SW480 (cell line): ENCODE results near the gene AURKAIP1.
"Not testable (repeated sequence)": the region's sequence is repeated elsewhere in the genome, so short reads cannot be mapped to it uniquely, and the experiment has no call there.

ENCODE experiments used
- DNase-seq: peaks from one replicate; pipeline ENCODE4 v3.0.0-alpha.2; 2016; ENCODE audit warnings: low spot score

Gene AURKAIP1

GRCh38 chr1:1374929-1375662, at the start of gene AURKAIP1:
Gene AURKAIP1, minus strand, starts transcription at chr1:1375207. Its CDS starts 451 bp downstream, at chr1:1374756.
- DNase-seq, result peak; percentile 99

GRCh38 chr1:1424707-1425106, 49.7 kb upstream of the AURKAIP1 start:
- no peak for DNase-seq

- no peak for DNase-seq
Measured at GRCh38 chr1:1423245-1423597, 48.2 kb upstream of the AURKAIP1 start.

GRCh38 chr1:1422465-1423244, 47.6 kb upstream of the AURKAIP1 start:
- no peak for DNase-seq

- DNase-seq, result no peak
Measured at GRCh38 chr1:1421907-1422464, 47.0 kb upstream of the AURKAIP1 start.

- no peak for DNase-seq
Measured at GRCh38 chr1:1421147-1421906, 46.3 kb upstream of the AURKAIP1 start, which contains the start of gene ANKRD65. Gene ANKRD65, minus strand, starts transcription at chr1:1421276. Its CDS starts 271 bp downstream, at chr1:1421005.

- no peak for DNase-seq
Measured at GRCh38 chr1:1420654-1421141, 45.7 kb upstream of the AURKAIP1 start.

GRCh38 chr1:1419813-1420653, 45.0 kb upstream of the AURKAIP1 start:
- DNase-seq, result no peak

- no peak for DNase-seq
Measured at GRCh38 chr1:1419363-1419812, 44.4 kb upstream of the AURKAIP1 start.

- no peak for DNase-seq
Measured at GRCh38 chr1:1418464-1419362, 43.7 kb upstream of the AURKAIP1 start.

GRCh38 chr1:1417825-1418463, 42.9 kb upstream of the AURKAIP1 start:
- not testable (repeated sequence) for DNase-seq

GRCh38 chr1:1417396-1417795, 42.4 kb upstream of the AURKAIP1 start:
- not testable (repeated sequence) for DNase-seq

GRCh38 chr1:1415751-1416150, 40.7 kb upstream of the AURKAIP1 start:
- DNase-seq, result no peak

GRCh38 chr1:1412311-1412902, 37.4 kb upstream of the AURKAIP1 start:
- DNase-seq, result not testable (repeated sequence)

- no peak for DNase-seq
Measured at GRCh38 chr1:1411626-1412025, 36.6 kb upstream of the AURKAIP1 start.

GRCh38 chr1:1410238-1410637, 35.2 kb upstream of the AURKAIP1 start:
- DNase-seq, result not testable (repeated sequence)

GRCh38 chr1:1407636-1408318, 32.8 kb upstream of the AURKAIP1 start:
- DNase-seq, result no peak
